ENCODE results near the gene SLC30A2. TPM values are rescaled to one million over a fixed set of nuclear protein-coding genes. Genes with fewer than 3 reads are reported as not detected.

Gene SLC30A2
- total RNA-seq, 6 donors from 2014 or later, result 0.09 to 0.27 (median 0.15) TPM; not detected in 3

- Histone ChIP-seq H3K4me1 (no peaks in the 10 kb centered on the region), H3K9me3 (no peaks in the 10 kb centered on the region), H3K4me3 (no peak overlapping the region), H3K27me3 (no peaks in the 10 kb centered on the region), H3K27ac (no peak overlapping the region), H3K36me3 (no peaks in the 10 kb centered on the region)
- WGBS, 2 donors, result 96% methylated on average over 5 of the region's 13 CpGs; no CpG with 5 or more reads in 1 of the 2 donors
- TF ChIP-seq POLR2AphosphoS5 (IDR thresholded peaks at IDR 0.05), result no peak
- no peak for TF ChIP-seq POLR2A (IDR thresholded peaks at IDR 0.05)
- no peak for TF ChIP-seq CTCF (IDR thresholded peaks at IDR 0.05)
- TF ChIP-seq EP300 (IDR thresholded peaks at IDR 0.05), result no peak
- peak in 1 of 2 donors; percentile 70 for DNase-seq
- no peak for ATAC-seq (ENCODE audit: low FRiP score in 2 of 2)
These were observed 22.9 kb downstream of the SLC30A2 start for GRCh38 chr1:26023009-26023408.

- WGBS, 2 donors, result 93% methylated on average over 7 of the region's 8 CpGs; no CpG with 5 or more reads in 1 of the 2 donors
- peak in 1 of 2 donors; percentile 58 for DNase-seq
- peak in 1 of 2 donors; percentile 3 for ATAC-seq (ENCODE audit: low FRiP score in 2 of 2)
These were observed 23.5 kb downstream of the SLC30A2 start for GRCh38 chr1:26022404-26022779.

GRCh38 chr1:26021647-26022403 lies 24.1 kb downstream of the SLC30A2 start, which contains the start of gene EXTL1:
TSS of gene EXTL1 (plus strand) at chr1:26021775. CDS start at chr1:26022647, 872 bp downstream.
- Histone ChIP-seq H3K4me1 (peaks cover 0 to 7% (median 5%) of the 10 kb centered on the region in 4 donors), H3K9me3 (no peaks in the 10 kb centered on the region), H3K27ac (peak within 1 kb of the TSS in 1 of 4 donors; percentile 32), H3K36me3 (no peaks in the 10 kb centered on the region), H3K4me3 (peak within 1 kb of the TSS in 3 of 4 donors; percentile 7 to 24 (median 17)), H3K27me3 (no peaks in the 10 kb centered on the region)
- ATAC-seq (ENCODE audit: low FRiP score in 2 of 2), result peak; percentile 8 to 58
- peak in 1 of 2 donors; percentile 80 for DNase-seq
- 25 to 49% methylated on average over 6 to 15 of the region's 15 CpGs for WGBS, 2 donors
- TF ChIP-seq POLR2A (IDR thresholded peaks at IDR 0.05) (no peak), POLR2AphosphoS5 (IDR thresholded peaks at IDR 0.05) (no peak), EP300 (IDR thresholded peaks at IDR 0.05) (no peak), CTCF (IDR thresholded peaks at IDR 0.05) (no peak)

More at GRCh38 chr1:26022404-26022779, 23.5 kb downstream of the SLC30A2 start:
- H3K27ac ChIP-seq, result no peak overlapping the region
- H3K27me3 ChIP-seq, result no peaks in the 10 kb centered on the region
- H3K36me3 ChIP-seq, result no peaks in the 10 kb centered on the region
- no peak for TF ChIP-seq POLR2A (IDR thresholded peaks at IDR 0.05)
- no peak for TF ChIP-seq CTCF (IDR thresholded peaks at IDR 0.05)
- TF ChIP-seq EP300 (IDR thresholded peaks at IDR 0.05), result no peak
- no peak for TF ChIP-seq POLR2AphosphoS5 (IDR thresholded peaks at IDR 0.05)
- peaks cover 0 to under 1% (median 0%) of the 10 kb centered on the region in 4 donors for H3K4me1 ChIP-seq
- no peaks in the 10 kb centered on the region for H3K9me3 ChIP-seq
- H3K4me3 ChIP-seq, result no peak overlapping the region

- no peak for TF ChIP-seq EP300 (IDR thresholded peaks at IDR 0.05)
- TF ChIP-seq CTCF (IDR thresholded peaks at IDR 0.05), result no peak
- TF ChIP-seq POLR2AphosphoS5 (IDR thresholded peaks at IDR 0.05), result no peak
- no peak for TF ChIP-seq POLR2A (IDR thresholded peaks at IDR 0.05)
- Histone ChIP-seq H3K4me3 (no peak overlapping the region), H3K27ac (no peak overlapping the region), H3K9me3 (no peaks in the 10 kb centered on the region), H3K36me3 (no peaks in the 10 kb centered on the region), H3K27me3 (no peaks in the 10 kb centered on the region), H3K4me1 (peaks cover 2 to 13% (median 12%) of the 10 kb centered on the region in 4 donors)
- 73% methylated on average over 6 of the region's 6 CpGs for WGBS, 2 donors
- ATAC-seq (ENCODE audit: low FRiP score in 2 of 2), result no peak
- no peak for DNase-seq
These were observed 24.8 kb downstream of the SLC30A2 start for GRCh38 chr1:26020941-26021646.

Measured in upper lobe of left lung (tissue), 6 donors.